NCI-H2227 (cell line): Measurements from ENCODE around the gene GLUD1.

ENCODE experiments used
- DNase-seq: peaks from one replicate; lab custom pipeline; 2025; ENCODE audit not compliant: unreplicated experiment; lab: John Stamatoyannopoulos, UW

GLUD1 gene

GRCh38 chr10:87000491-87000890 lies 94.2 kb downstream of the GLUD1 start:
- DNase-seq: no peak
